Cardiac fibroblast (primary cell): ENCODE measurements around the gene NPY5R.
A peak's percentile ranks its signal among the peaks of the same experiment; 100 is the strongest.

Experiments
- DNase-seq, 2 donors: peaks; one replicate each; pipeline versions ENCODE4 v3.0.0 to v3.0.0-alpha.2; 2010; ENCODE audit warnings: low read depth in 2 of 2
- H3K4me3 ChIP-seq, 2 donors: replicated peaks in 1 of 2; 1 replicate in 1 of 2; 2 replicates in 1 of 2; pipeline ENCODE4 v1.5.1; 2011; ENCODE audit warnings: low read depth in 2 of 2, low read length in 2 of 2, mild to moderate bottlenecking in 2 of 2, moderate library complexity in 1 of 2
- CTCF ChIP-seq: IDR thresholded peaks from one replicate; pipeline ENCODE4 v1.5.1; 2011; ENCODE audit warnings: low read depth, mild to moderate bottlenecking, low read length, inconsistent platforms

The NPY5R gene

GRCh38 chr4:163330916-163331628 is 12.6 kb upstream of the NPY5R start:
- no peak for DNase-seq
- no peak overlapping the region for H3K4me3 ChIP-seq
- TF ChIP-seq CTCF = no peak

- H3K4me3 ChIP-seq = peak overlapping the region; percentile 49 to 53
- TF ChIP-seq CTCF = no peak
- peak; percentile 18 to 25 for DNase-seq
Observed at GRCh38 chr4:163331629-163332376, 11.9 kb upstream of the NPY5R start.

- peak; percentile 84 to 87 for DNase-seq
- H3K4me3 ChIP-seq = peak within 1 kb of the TSS; percentile 49 to 53
- peak; percentile 73 for TF ChIP-seq CTCF
Observed at GRCh38 chr4:163332526-163333406, 10.9 kb upstream of the NPY5R start, which contains the start of gene NPY1R. NPY1R (minus strand) TSS chr4:163332596; CDS start chr4:163326554, 6,042 bp downstream.

- H3K4me3 ChIP-seq = no peak overlapping the region
- no peak for TF ChIP-seq CTCF
- DNase-seq = no peak
Observed at GRCh38 chr4:163335384-163335783, 8.3 kb upstream of the NPY5R start.

- no peak for TF ChIP-seq CTCF
- peak overlapping the region in 1 of 2 donors; percentile 24 for H3K4me3 ChIP-seq
- no peak for DNase-seq
Observed at GRCh38 chr4:163344147-163345125, 744 bp downstream of the NPY5R start.
